Sigmoid colon (tissue), 7 donors: ENCODE data around the gene UNKL. TPM values are rescaled to one million over a fixed set of nuclear protein-coding genes. Genes with fewer than 3 reads are reported as not detected.

Source experiments
- DNase-seq: peaks from one replicate; pipeline ENCODE4 v3.0.0-alpha.2; 2019
- H3K27ac ChIP-seq, 4 donors: fragments of 200-600 bp; sonication (generic); one replicate each; pipeline ENCODE4 v1.5.1; 2016 to 2019; ENCODE audit warnings: mild to moderate bottlenecking in 1 of 4
- H3K27me3 ChIP-seq, 3 donors: fragments of 200-600 bp; sonication (generic); one replicate each; pipeline ENCODE4 v1.5.1; 2019; ENCODE audit warnings: mild to moderate bottlenecking in 1 of 3
- H3K36me3 ChIP-seq, 4 donors: fragments of 200-600 bp; sonication (generic); one replicate each; pipeline ENCODE4 v1.5.1; 2016 to 2019
- H3K4me1 ChIP-seq, 4 donors: fragments of 200-600 bp; sonication (generic); one replicate each; pipeline ENCODE4 v1.5.1; 2017 to 2019
- H3K4me3 ChIP-seq, 4 donors: fragments of 200-600 bp; sonication (generic); one replicate each; pipeline ENCODE4 v1.5.1; 2017 to 2019; ENCODE audit warnings: mild to moderate bottlenecking in 2 of 4, moderate library complexity in 1 of 4
- H3K9me3 ChIP-seq, 4 donors: fragments of 200-600 bp in 3 of 4; sonication (generic) in 3 of 4; one replicate each; pipeline versions ENCODE4 v1.5.1 to v1.6.1; 2013 to 2019
- CTCF ChIP-seq, 4 experiments: fragments of 450-650 bp in 3 of 4; fragments of 200-600 bp in 1 of 4; IDR thresholded peaks; one replicate each; pipeline ENCODE4 v1.5.1; 2016 to 2019; ENCODE audit warnings: antibody characterized with exemption in 4 of 4, mild to moderate bottlenecking in 3 of 4, moderate library complexity in 2 of 4
- EP300 ChIP-seq, 4 donors: sonication (generic); formaldehyde crosslinking; IDR thresholded peaks; one replicate each; pipeline ENCODE4 v1.6.1; 2017; ENCODE audit warnings: antibody characterized with exemption in 4 of 4
- POLR2A ChIP-seq, 2 donors: fragments of 450-650 bp; IDR thresholded peaks; one replicate each; pipeline ENCODE4 v1.6.1; 2016; ENCODE audit warnings: antibody characterized with exemption in 2 of 2, mild to moderate bottlenecking in 2 of 2, moderate library complexity in 2 of 2
- POLR2AphosphoS5 ChIP-seq, 4 donors: sonication (generic); formaldehyde crosslinking; IDR thresholded peaks; one replicate each; pipeline ENCODE4 v1.6.1; 2017; ENCODE audit warnings: antibody characterized with exemption in 4 of 4
- WGBS, 2 donors: extraction: QIAGEN DNeasy Blood & Tissue Kit; methylation state at CpG; one replicate each; pipeline ENCODE4 v1.1.7; 2013; 5-methylcytosine and 5-hydroxymethylcytosine counted together
- intact Hi-C: fragments of 100-400 bp; cut with DNase I; formaldehyde crosslinking; loops from one replicate; pipeline ENCODE4 v1.15.1; 2023
- polyA plus RNA-seq, 3 donors: library from polyadenylated mRNA; stranded (reverse); fragments of 200-250 nt; gene quantifications; one replicate each; pipeline ENCODE4 v1.2.3, GENCODE V29; 2013
- total RNA-seq, 4 donors: library from RNA; depleted of rRNA; stranded (reverse); fragments of >200 nt; gene quantifications; one replicate each; pipeline ENCODE4 v1.1.0, GENCODE V29; 2016
- donor health status: healthy with polysubstance abuse.
- donor health status: Bipolar disorder and iron deficiency.
- donor health status: healthy.

UNKL gene
- total and polyA plus RNA-seq, 7 donors, result 2.1 to 29.1 (median 19.6) TPM

DNA sequence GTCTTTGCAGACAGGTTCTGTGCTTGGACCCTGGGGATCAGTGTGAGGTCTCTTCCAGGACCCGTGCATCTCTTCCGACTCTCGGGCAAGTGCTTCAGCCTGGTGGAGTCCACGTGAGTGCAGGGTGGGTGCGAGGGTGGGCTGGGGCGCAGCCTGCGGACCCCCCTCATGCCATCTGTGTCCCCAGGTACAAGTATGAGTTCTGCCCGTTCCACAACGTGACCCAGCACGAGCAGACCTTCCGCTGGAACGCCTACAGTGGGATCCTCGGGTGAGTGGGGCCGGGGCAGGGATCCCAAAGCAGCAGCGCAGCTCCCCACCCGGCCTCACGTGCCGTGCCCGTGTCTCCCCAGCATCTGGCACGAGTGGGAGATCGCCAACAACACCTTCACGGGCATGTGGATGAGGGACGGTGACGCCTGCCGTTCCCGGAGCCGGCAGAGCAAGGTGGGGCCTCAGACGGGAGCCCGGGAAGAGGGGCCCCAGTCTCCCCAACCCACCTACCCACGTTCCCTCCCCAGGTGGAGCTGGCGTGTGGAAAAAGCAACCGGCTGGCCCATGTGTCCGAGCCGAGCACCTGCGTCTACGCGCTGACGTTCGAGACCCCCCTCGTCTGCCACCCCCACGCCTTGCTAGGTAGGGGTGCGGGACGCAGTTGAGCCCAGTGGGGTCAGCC lies 52.7 kb downstream of the UNKL start:
- no peaks in the 10 kb centered on the region for H3K27me3 ChIP-seq
- no peak overlapping the region for H3K4me3 ChIP-seq
- H3K36me3 ChIP-seq, result peaks cover 11 to 92% (median 36%) of the 10 kb centered on the region in 4 donors
- no peak for DNase-seq
- TF ChIP-seq CTCF (IDR thresholded peaks at IDR 0.05) (no peak), POLR2AphosphoS5 (IDR thresholded peaks at IDR 0.05) (no peak), EP300 (IDR thresholded peaks at IDR 0.05) (no peak), POLR2A (IDR thresholded peaks at IDR 0.05) (no peak)
- intact Hi-C loops, result loop anchor here (2.0 kb wide), 1 partner anchor 43 kb away; no protein-coding TSS in a partner anchor
- no peaks in the 10 kb centered on the region for H3K4me1 ChIP-seq
- no peak overlapping the region for H3K27ac ChIP-seq
- no peaks in the 10 kb centered on the region for H3K9me3 ChIP-seq
- 95 to 96% methylated on average over 43 of the region's 43 CpGs for WGBS, 2 donors

DNA sequence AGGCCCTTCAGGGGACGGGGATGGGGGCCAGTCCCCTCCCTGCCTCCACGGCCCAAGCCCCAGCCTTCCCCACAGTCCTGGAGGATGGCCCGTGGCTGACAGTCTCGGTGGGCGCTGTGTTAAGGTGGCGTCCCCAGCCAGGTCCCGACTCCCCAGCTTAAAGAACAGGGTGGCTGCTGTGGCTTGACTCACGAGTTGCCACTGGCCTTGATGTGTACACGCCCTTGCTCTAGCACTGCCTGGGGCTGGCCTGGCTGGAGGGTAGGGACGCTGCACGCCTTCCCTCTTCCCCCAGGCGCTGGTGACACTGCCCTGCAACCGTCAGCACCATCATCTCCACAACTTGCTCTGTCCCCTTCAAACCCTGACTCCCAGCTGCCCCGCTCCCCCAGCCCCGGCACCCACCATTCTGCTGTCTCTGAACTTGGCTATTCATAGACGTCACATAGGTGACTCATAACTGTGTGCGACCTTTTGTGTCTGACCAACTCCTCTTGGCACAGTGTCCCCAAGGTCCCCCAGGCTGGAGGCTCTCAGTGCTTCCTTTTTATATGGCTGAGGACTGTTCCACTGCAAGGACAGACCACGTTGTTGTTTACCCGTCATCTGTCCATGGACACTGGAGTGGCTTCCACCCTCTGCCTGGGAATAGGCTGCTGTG lies 56.5 kb downstream of the UNKL start:
- intact Hi-C loops, result no loop called here
- peaks cover 11 to 54% (median 17%) of the 10 kb centered on the region in 4 donors for H3K36me3 ChIP-seq
- peaks cover 0 to 12% (median 6%) of the 10 kb centered on the region in 4 donors for H3K4me1 ChIP-seq
- H3K27ac ChIP-seq, result no peak overlapping the region
- WGBS, 2 donors, result 85 to 89% methylated on average over 19 of the region's 19 CpGs
- DNase-seq, result no peak
- H3K27me3 ChIP-seq, result no peaks in the 10 kb centered on the region
- no peaks in the 10 kb centered on the region for H3K9me3 ChIP-seq
- H3K4me3 ChIP-seq, result no peak overlapping the region
- TF ChIP-seq CTCF (IDR thresholded peaks at IDR 0.05), result no peak
- no peak for TF ChIP-seq EP300 (IDR thresholded peaks at IDR 0.05)
- no peak for TF ChIP-seq POLR2A (IDR thresholded peaks at IDR 0.05)
- no peak for TF ChIP-seq POLR2AphosphoS5 (IDR thresholded peaks at IDR 0.05)

- peaks cover 0 to 36% (median 4%) of the 10 kb centered on the region in 4 donors for H3K36me3 ChIP-seq
- H3K9me3 ChIP-seq, result no peaks in the 10 kb centered on the region
- no peak for DNase-seq
- intact Hi-C loops, result no loop called here
- no peak overlapping the region for H3K27ac ChIP-seq
- no peaks in the 10 kb centered on the region for H3K27me3 ChIP-seq
- peaks cover 0 to 25% (median 14%) of the 10 kb centered on the region in 4 donors for H3K4me1 ChIP-seq
- WGBS, 2 donors, result 81 to 87% methylated on average over 33 of the region's 33 CpGs
- H3K4me3 ChIP-seq, result no peak overlapping the region
- TF ChIP-seq CTCF (IDR thresholded peaks at IDR 0.05) (no peak), EP300 (IDR thresholded peaks at IDR 0.05) (no peak), POLR2AphosphoS5 (IDR thresholded peaks at IDR 0.05) (no peak), POLR2A (IDR thresholded peaks at IDR 0.05) (no peak)
Observed at GRCh38 chr16:1356061-1356900, 58.2 kb downstream of the UNKL start.

GRCh38 chr16:1355591-1355990 lies 58.9 kb downstream of the UNKL start:
- TF ChIP-seq POLR2AphosphoS5 (IDR thresholded peaks at IDR 0.05) (no peak), EP300 (IDR thresholded peaks at IDR 0.05) (no peak), POLR2A (IDR thresholded peaks at IDR 0.05) (no peak), CTCF (IDR thresholded peaks at IDR 0.05) (no peak)
- 88 to 90% methylated on average over 15 of the region's 15 CpGs for WGBS, 2 donors
- H3K9me3 ChIP-seq, result no peaks in the 10 kb centered on the region
- no peak overlapping the region for H3K4me3 ChIP-seq
- intact Hi-C loops, result no loop called here
- peaks cover 0 to 32% (median 21%) of the 10 kb centered on the region in 4 donors for H3K4me1 ChIP-seq
- H3K27me3 ChIP-seq, result no peaks in the 10 kb centered on the region
- peaks cover 0 to 29% (median 2%) of the 10 kb centered on the region in 4 donors for H3K36me3 ChIP-seq
- no peak overlapping the region for H3K27ac ChIP-seq
- no peak for DNase-seq
